ENCODE results near the gene GLT1D1. TPM values are rescaled to one million over a fixed set of nuclear protein-coding genes. Genes with fewer than 3 reads are reported as not detected.

GLT1D1 gene
- total RNA-seq, 2 experiments from 2014 or later: 0.19 to 0.22 TPM

GRCh38 chr12:128806573-128806972, 46.7 kb upstream of the GLT1D1 start:
- Histone ChIP-seq H3K9me3 (ENCODE audit: control insufficient read depth in 1 of 2, insufficient read depth in 1 of 2, low read length in 2 of 2) (peaks cover 0 to 8% of the 10 kb centered on the region in 2 experiments), H3K27ac (ENCODE audit: low read depth in 1 of 2, low read length in 2 of 2) (no peak overlapping the region), H3K4me1 (ENCODE audit: insufficient read depth, low read length) (peaks cover 10% of the 10 kb centered on the region), H3K4me3 (ENCODE audit: low read length) (no peak overlapping the region), H3K36me3 (ENCODE audit: insufficient read depth, low read length) (peaks cover 42% of the 10 kb centered on the region), H3K27me3 (ENCODE audit: control insufficient read depth in 1 of 2, insufficient read depth in 2 of 2, low read length in 2 of 2) (no peaks in the 10 kb centered on the region)
- DNase-seq (no peak), ATAC-seq (ENCODE audit: poor library complexity) (no peak)
- CTCF ChIA-PET: no interaction called here
- intact Hi-C loops (cut with DNase I, micrococcal nuclease): no loop called here
- Mint-ChIP-seq H3K9me3 (no peaks in the 10 kb centered on the region), H3K4me3 (no peak overlapping the region), H3K27me3 (no peaks in the 10 kb centered on the region), H3K36me3 (ENCODE audit: low read depth) (peaks cover 78% of the 10 kb centered on the region), H3K27ac (no peak overlapping the region), H3K4me1 (ENCODE audit: low read depth) (peaks cover 22% of the 10 kb centered on the region)
- POLR2A ChIA-PET: no interaction called here
- no peak for TF ChIP-seq CTCF (IDR thresholded peaks at IDR 0.05)

GRCh38 chr12:128807161-128807724, 46.0 kb upstream of the GLT1D1 start:
- peaks cover 28% of the 10 kb centered on the region for H3K4me1 Mint-ChIP-seq (ENCODE audit: low read depth)

GRCh38 chr12:128808651-128809050, 44.6 kb upstream of the GLT1D1 start:
- DNase-seq: no peak
- H3K4me1 ChIP-seq (ENCODE audit: insufficient read depth, low read length): peaks cover 19% of the 10 kb centered on the region
- Mint-ChIP-seq H3K4me3 (no peak overlapping the region), H3K4me1 (ENCODE audit: low read depth) (peaks cover 38% of the 10 kb centered on the region), H3K9me3 (no peaks in the 10 kb centered on the region), H3K36me3 (ENCODE audit: low read depth) (peaks cover 75% of the 10 kb centered on the region), H3K27me3 (no peaks in the 10 kb centered on the region), H3K27ac (no peak overlapping the region)
- intact Hi-C loops (cut with DNase I, micrococcal nuclease): no loop called here
- TF ChIP-seq CTCF (IDR thresholded peaks at IDR 0.05): no peak
- ChIA-PET POLR2A (no interaction called here), CTCF (no interaction called here)
- ATAC-seq (ENCODE audit: poor library complexity): no peak
- H3K27ac ChIP-seq (ENCODE audit: low read depth in 1 of 2, low read length in 2 of 2): no peak overlapping the region
- H3K36me3 ChIP-seq (ENCODE audit: insufficient read depth, low read length): peaks cover 38% of the 10 kb centered on the region
- H3K4me3 ChIP-seq (ENCODE audit: low read length): no peak overlapping the region
- no peaks in the 10 kb centered on the region for H3K27me3 ChIP-seq (ENCODE audit: control insufficient read depth in 1 of 2, insufficient read depth in 2 of 2, low read length in 2 of 2)
- peaks cover 0 to 13% of the 10 kb centered on the region in 2 experiments for H3K9me3 ChIP-seq (ENCODE audit: control insufficient read depth in 1 of 2, insufficient read depth in 1 of 2, low read length in 2 of 2)

More at GRCh38 chr12:128807161-128807724, 46.0 kb upstream of the GLT1D1 start:
- H3K27me3 Mint-ChIP-seq: no peaks in the 10 kb centered on the region
- Histone ChIP-seq H3K27ac (ENCODE audit: low read depth in 1 of 2, low read length in 2 of 2) (no peak overlapping the region), H3K27me3 (ENCODE audit: control insufficient read depth in 1 of 2, insufficient read depth in 2 of 2, low read length in 2 of 2) (no peaks in the 10 kb centered on the region), H3K9me3 (ENCODE audit: control insufficient read depth in 1 of 2, insufficient read depth in 1 of 2, low read length in 2 of 2) (peaks cover 0 to 10% of the 10 kb centered on the region in 2 experiments), H3K4me1 (ENCODE audit: insufficient read depth, low read length) (peaks cover 16% of the 10 kb centered on the region), H3K4me3 (ENCODE audit: low read length) (no peak overlapping the region), H3K36me3 (ENCODE audit: insufficient read depth, low read length) (peaks cover 41% of the 10 kb centered on the region)
- H3K36me3 Mint-ChIP-seq (ENCODE audit: low read depth): peaks cover 76% of the 10 kb centered on the region
- ChIA-PET POLR2A (no interaction called here), CTCF (no interaction called here)
- intact Hi-C loops (cut with DNase I, micrococcal nuclease): no loop called here
- no peaks in the 10 kb centered on the region for H3K9me3 Mint-ChIP-seq
- H3K4me3 Mint-ChIP-seq: no peak overlapping the region
- DNase-seq (peak in 2 of 14 experiments; percentile 51 to 54), ATAC-seq (ENCODE audit: poor library complexity) (no peak)
- TF ChIP-seq CTCF (IDR thresholded peaks at IDR 0.05): no peak
- H3K27ac Mint-ChIP-seq: no peak overlapping the region

Data from CD4-positive, alpha-beta T cell (primary cell).